Right lobe of liver (tissue), 6 donors: ENCODE measurements around the gene OS9. TPM values are rescaled to one million over a fixed set of nuclear protein-coding genes. Genes with fewer than 3 reads are reported as not detected.
A peak's percentile ranks its signal among the peaks of the same experiment; 100 is the strongest.

ENCODE experiments used
- ATAC-seq, 4 donors: fragments of 200-7000 bp; cut with Tn5 transposase; one replicate each; pipeline ENCODE4 v1.9.1; 2020; ENCODE audit warnings: mild to moderate bottlenecking in 4 of 4, moderate library complexity in 4 of 4
- DNase-seq, 3 donors: peaks; one replicate each; pipeline ENCODE4 v3.0.0-alpha.2; 2020
- H3K27ac ChIP-seq, 3 donors: fragments of 200-600 bp; one replicate each; pipeline ENCODE4 v1.8.0; 2022
- H3K27me3 ChIP-seq, 2 donors: fragments of 200-600 bp; one replicate each; pipeline ENCODE4 v1.8.0; 2022
- H3K36me3 ChIP-seq, 4 donors: fragments of 200-600 bp; sonication (generic) in 1 of 4; one replicate each; pipeline versions ENCODE4 v1.5.1 to v1.8.0; 2017 to 2022; ENCODE audit warnings: control low read depth in 1 of 4
- H3K4me1 ChIP-seq, 4 donors: fragments of 200-600 bp; sonication (generic) in 1 of 4; one replicate each; pipeline versions ENCODE4 v1.5.1 to v1.8.0; 2017 to 2022; ENCODE audit warnings: control low read depth in 1 of 4
- H3K4me3 ChIP-seq, 3 donors: fragments of 200-600 bp; one replicate each; pipeline ENCODE4 v1.8.0; 2022
- H3K9me3 ChIP-seq, 4 donors: fragments of 200-600 bp; sonication (generic) in 1 of 4; one replicate each; pipeline versions ENCODE4 v1.5.1 to v1.8.0; 2017 to 2022; ENCODE audit warnings: control low read depth in 1 of 4
- POLR2A ChIP-seq: fragments of 450-650 bp; IDR thresholded peaks from one replicate; pipeline ENCODE4 v1.6.1; 2017; ENCODE audit warnings: antibody characterized with exemption, mild to moderate bottlenecking
- WGBS: methylation state at CpG from one replicate; pipeline ENCODE4 v1.1.6; 2018; ENCODE audit warnings: low coverage, low lambda C conversion rate; ENCODE audit not compliant: insufficient coverage; ENCODE audit errors: missing lambda C conversion rate; 5-methylcytosine and 5-hydroxymethylcytosine counted together
- intact Hi-C, 2 donors: fragments of 100-400 bp; cut with DNase I; formaldehyde crosslinking; loops; one replicate each; pipeline versions ENCODE4 v1.11.2 to v1.14.1; 2022
- total RNA-seq, 6 experiments: library from RNA; depleted of rRNA in 2 of 6; stranded (reverse); fragments of >200 nt in 2 of 6; fragmentation: NEBNext Ultra II Directional in 3 of 6; extraction: Animal tissue kit (Norgen Biotek cat#: 25700) in 3 of 6; gene quantifications; one replicate each; pipeline versions ENCODE4 v1.1.0 to v1.2.4, GENCODE V29; 2016 to 2023
- TF ChIP-seq, protein P1 (sequence below), 4 donors: fragments of 200-600 bp in 3 of 4; fragments of 450-650 bp in 1 of 4; IDR thresholded peaks; one replicate each; pipeline versions ENCODE4 v1.5.1 to v1.8.0; 2016 to 2022; ENCODE audit warnings: antibody characterized with exemption in 4 of 4, mild to moderate bottlenecking in 2 of 4
- donor health status: DM: no; HTN: yes; CAD: no.
- donor health status: DM: no; HTN: no; CAD: no.
- donor health status: DM: no; HTN: no; CAD: no.
- donor health status: DM: no; HTN: yes; CAD: no.
- donor health status: DM: no; HTN: yes; CAD: no.

The OS9 gene
- total RNA-seq, 6 experiments from 2014 or later: 179 to 245 (median 210) TPM

DNA sequence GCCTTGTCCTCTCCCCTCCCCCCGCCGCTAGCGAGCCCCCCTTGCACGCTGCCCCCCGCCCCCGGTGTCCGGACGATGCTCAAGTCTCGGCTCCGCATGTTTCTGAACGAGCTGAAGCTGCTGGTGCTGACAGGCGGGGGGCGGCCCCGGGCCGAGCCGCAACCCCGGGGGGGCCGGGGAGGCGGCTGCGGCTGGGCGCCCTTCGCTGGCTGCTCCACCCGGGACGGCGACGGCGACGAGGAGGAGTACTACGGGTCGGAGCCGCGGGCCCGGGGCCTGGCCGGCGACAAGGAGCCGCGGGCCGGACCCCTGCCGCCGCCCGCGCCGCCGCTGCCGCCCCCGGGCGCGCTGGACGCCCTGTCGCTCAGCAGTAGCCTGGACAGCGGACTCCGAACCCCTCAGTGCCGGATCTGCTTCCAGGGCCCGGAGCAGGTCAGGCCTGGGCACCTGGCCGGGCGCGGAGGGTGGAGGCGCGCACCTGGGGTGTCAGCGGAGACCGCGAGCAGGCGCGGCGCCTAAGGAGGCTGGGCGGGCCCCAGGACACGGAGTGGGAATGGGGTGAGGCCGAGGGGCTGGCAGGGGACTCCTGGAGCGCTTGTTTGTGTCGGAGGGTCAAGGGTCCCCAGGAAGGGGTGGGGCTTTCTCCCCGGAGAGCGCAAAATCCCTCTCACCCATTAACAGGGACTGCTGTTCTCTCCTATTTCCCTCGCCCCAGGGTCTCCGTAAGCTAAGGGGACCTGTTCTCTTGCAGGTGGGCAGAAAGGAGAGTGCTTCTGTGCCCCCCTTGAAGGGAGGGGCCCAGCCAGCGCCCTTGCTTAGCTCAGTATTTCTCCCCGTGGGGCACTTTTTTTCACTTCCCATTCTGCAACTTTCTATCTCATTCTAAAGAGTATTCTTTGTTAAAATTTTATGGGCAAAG, 61.8 kb downstream of the OS9 start:
- TF ChIP-seq, protein P1, sequence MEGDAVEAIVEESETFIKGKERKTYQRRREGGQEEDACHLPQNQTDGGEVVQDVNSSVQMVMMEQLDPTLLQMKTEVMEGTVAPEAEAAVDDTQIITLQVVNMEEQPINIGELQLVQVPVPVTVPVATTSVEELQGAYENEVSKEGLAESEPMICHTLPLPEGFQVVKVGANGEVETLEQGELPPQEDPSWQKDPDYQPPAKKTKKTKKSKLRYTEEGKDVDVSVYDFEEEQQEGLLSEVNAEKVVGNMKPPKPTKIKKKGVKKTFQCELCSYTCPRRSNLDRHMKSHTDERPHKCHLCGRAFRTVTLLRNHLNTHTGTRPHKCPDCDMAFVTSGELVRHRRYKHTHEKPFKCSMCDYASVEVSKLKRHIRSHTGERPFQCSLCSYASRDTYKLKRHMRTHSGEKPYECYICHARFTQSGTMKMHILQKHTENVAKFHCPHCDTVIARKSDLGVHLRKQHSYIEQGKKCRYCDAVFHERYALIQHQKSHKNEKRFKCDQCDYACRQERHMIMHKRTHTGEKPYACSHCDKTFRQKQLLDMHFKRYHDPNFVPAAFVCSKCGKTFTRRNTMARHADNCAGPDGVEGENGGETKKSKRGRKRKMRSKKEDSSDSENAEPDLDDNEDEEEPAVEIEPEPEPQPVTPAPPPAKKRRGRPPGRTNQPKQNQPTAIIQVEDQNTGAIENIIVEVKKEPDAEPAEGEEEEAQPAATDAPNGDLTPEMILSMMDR (IDR thresholded peaks at IDR 0.05): no peak
- peak; percentile 24 for TF ChIP-seq POLR2A
- no peak overlapping the region for H3K27ac ChIP-seq
- WGBS: 1% methylated on average over 7 of the region's 76 CpGs
- H3K36me3 ChIP-seq: no peaks in the 10 kb centered on the region
- H3K4me1 ChIP-seq: peaks cover 0 to 15% (median 3%) of the 10 kb centered on the region in 4 donors
- no peaks in the 10 kb centered on the region for H3K9me3 ChIP-seq
- ATAC-seq (peak; percentile 1 to 8 (median 2)), DNase-seq (peak in 2 of 3 donors; percentile 57 to 67)
- H3K27me3 ChIP-seq: no peaks in the 10 kb centered on the region
- H3K4me3 ChIP-seq: peak overlapping the region; percentile 49 to 63 (median 56)
- intact Hi-C loops: no loop called here

DNA sequence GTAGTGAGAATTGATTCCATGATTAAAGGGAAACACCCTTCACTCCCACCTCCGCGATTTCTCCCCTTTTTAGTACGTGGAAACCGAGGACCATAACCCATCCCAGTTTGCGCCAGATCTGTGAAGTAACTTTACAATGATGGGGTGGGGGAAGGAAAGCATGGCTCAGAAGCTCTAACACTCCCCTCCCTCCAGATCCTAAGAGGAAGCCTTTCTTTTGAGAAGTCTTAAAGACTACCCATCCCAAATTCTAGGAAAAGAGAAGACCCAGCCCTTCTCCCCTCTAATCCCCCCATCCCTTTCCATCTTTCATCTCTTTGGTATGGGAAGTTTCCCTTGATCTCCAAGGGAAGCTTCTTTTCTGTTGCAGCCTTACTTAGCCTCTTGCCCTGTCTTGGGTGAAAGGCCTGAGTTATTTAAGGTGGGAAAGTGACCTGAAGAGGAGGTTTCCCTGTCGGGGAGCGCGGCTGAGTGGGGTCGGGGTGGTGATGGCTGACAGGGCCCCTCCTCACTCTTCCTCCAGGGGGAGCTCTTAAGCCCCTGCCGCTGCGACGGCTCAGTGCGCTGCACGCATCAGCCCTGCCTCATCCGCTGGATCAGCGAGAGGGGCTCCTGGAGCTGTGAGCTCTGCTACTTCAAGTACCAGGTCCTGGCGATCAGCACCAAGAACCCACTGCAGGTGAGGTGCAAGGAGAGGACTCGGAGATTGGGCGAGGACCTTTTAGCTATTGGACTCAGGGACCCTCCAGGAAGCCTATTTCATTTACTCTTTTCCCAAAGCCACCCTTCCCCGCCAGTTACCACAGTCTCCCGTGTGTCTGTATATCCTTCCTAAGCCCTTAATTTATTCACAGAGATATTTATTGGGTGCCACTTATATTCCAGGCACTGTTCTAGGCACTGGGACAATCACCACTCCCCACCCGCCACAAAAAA, 62.7 kb downstream of the OS9 start:
- intact Hi-C loops: no loop called here
- DNase-seq (peak in 1 of 3 donors; percentile 52), ATAC-seq (no peak)
- H3K4me1 ChIP-seq: peaks cover 0 to 15% (median 0%) of the 10 kb centered on the region in 4 donors
- 42% methylated on average over 11 of the region's 22 CpGs for WGBS
- H3K9me3 ChIP-seq: no peaks in the 10 kb centered on the region
- no peaks in the 10 kb centered on the region for H3K36me3 ChIP-seq
- H3K27me3 ChIP-seq: no peaks in the 10 kb centered on the region
- H3K4me3 ChIP-seq: peak overlapping the region; percentile 49 to 63 (median 56)
- no peak for TF ChIP-seq POLR2A
- TF ChIP-seq, protein P1 (IDR thresholded peaks at IDR 0.05): peak; percentile 27 to 57 (median 49)
- no peak overlapping the region for H3K27ac ChIP-seq

- TF ChIP-seq, protein P1 (IDR thresholded peaks at IDR 0.05): no peak
- TF ChIP-seq POLR2A: no peak
- Histone ChIP-seq H3K27me3 (no peaks in the 10 kb centered on the region), H3K27ac (no peak overlapping the region), H3K9me3 (no peaks in the 10 kb centered on the region), H3K4me3 (no peak overlapping the region), H3K36me3 (no peaks in the 10 kb centered on the region), H3K4me1 (peaks cover 0 to 12% (median 0%) of the 10 kb centered on the region in 4 donors)
- ATAC-seq: no peak
- intact Hi-C loops: no loop called here
- WGBS: 100% methylated on average over 4 of the region's 4 CpGs
- no peak for DNase-seq
Observed at GRCh38 chr12:57757771-57758170, 63.8 kb downstream of the OS9 start.

- H3K27ac ChIP-seq: no peak overlapping the region
- intact Hi-C loops: no loop called here
- DNase-seq (no peak), ATAC-seq (no peak)
- H3K36me3 ChIP-seq: no peaks in the 10 kb centered on the region
- H3K9me3 ChIP-seq: no peaks in the 10 kb centered on the region
- TF ChIP-seq POLR2A: no peak
- TF ChIP-seq, protein P1 (IDR thresholded peaks at IDR 0.05): no peak
- H3K4me1 ChIP-seq: peaks cover 0 to 10% (median 0%) of the 10 kb centered on the region in 4 donors
- 86% methylated on average over 6 of the region's 25 CpGs for WGBS
- no peaks in the 10 kb centered on the region for H3K27me3 ChIP-seq
- no peak overlapping the region for H3K4me3 ChIP-seq
Observed at GRCh38 chr12:57758552-57759359, 64.8 kb downstream of the OS9 start.
